PC-9 (cell line): ENCODE measurements around the gene TMC8. TPM values are rescaled to one million over a fixed set of nuclear protein-coding genes. Genes with fewer than 3 reads are reported as not detected.

Experiments
- BruUV-seq: library from RNA; stranded (reverse); fragments of 400-500 nt; replicated peaks from 2 replicates; lab custom pipeline; 2021; lab: Mats Ljungman, UMichigan
- CTCF ChIA-PET: fragments of 300-600 bp; sonication (Branson Sonifier 250); formaldehyde crosslinking; loops from one replicate; lab custom pipeline; 2022; ENCODE audit warnings: antibody characterized with exemption; lab: Charles Lee
- POLR2A ChIA-PET: fragments of 300-600 bp; sonication (Branson Sonifier 250); formaldehyde crosslinking; loops from one replicate; lab custom pipeline; 2022; ENCODE audit warnings: antibody characterized with exemption; ENCODE audit not compliant: unreplicated experiment; lab: Charles Lee
- DNase-seq, 2 experiments: peaks; one replicate each; pipeline versions ENCODE4 v3.0.0 to v3.0.0-alpha.2; 2015 to 2022; ENCODE audit warnings: mixed read lengths in 1 of 2
- H2AFZ ChIP-seq: fragments of 200-600 bp; sonication (generic); 2 replicates; pipeline ENCODE4 v1.8.1; 2017; ENCODE audit warnings: antibody characterized with exemption
- H3F3A ChIP-seq: fragments of 200-600 bp; sonication (generic); 2 replicates; pipeline ENCODE4 v1.8.1; 2017; ENCODE audit warnings: antibody characterized with exemption, mild to moderate bottlenecking, low read depth; ENCODE audit not compliant: insufficient read depth
- H3K27ac ChIP-seq: fragments of 200-600 bp; sonication (generic); 2 replicates; pipeline ENCODE4 v1.6.1; 2016; ENCODE audit warnings: mixed run types
- H3K27me3 ChIP-seq: fragments of 200-600 bp; sonication (generic); 2 replicates; pipeline ENCODE4 v1.6.1; 2016; ENCODE audit warnings: low read depth, mixed run types; ENCODE audit not compliant: insufficient read depth
- H3K36me3 ChIP-seq: fragments of 200-600 bp; sonication (generic); 2 replicates; pipeline ENCODE4 v1.6.1; 2016; ENCODE audit warnings: low read depth, mixed run types
- H3K4me1 ChIP-seq: fragments of 200-600 bp; sonication (generic); replicated peaks from 2 replicates; pipeline ENCODE4 v1.6.1; 2016; ENCODE audit warnings: mixed run types; ENCODE audit not compliant: insufficient read depth
- H3K4me2 ChIP-seq: fragments of 200-600 bp; sonication (generic); 2 replicates; pipeline ENCODE4 v1.6.1; 2017; ENCODE audit warnings: mixed run types
- H3K4me3 ChIP-seq: fragments of 200-600 bp; sonication (generic); 2 replicates; pipeline ENCODE4 v1.6.1; 2016; ENCODE audit warnings: mixed run types
- H3K79me2 ChIP-seq: fragments of 200-600 bp; sonication (generic); 2 replicates; pipeline ENCODE4 v1.6.1; 2017; ENCODE audit warnings: low read depth, mixed run types
- H3K9me2 ChIP-seq: fragments of 200-600 bp; sonication (generic); 2 replicates; pipeline ENCODE4 v1.8.1; 2017; ENCODE audit warnings: mild to moderate bottlenecking; ENCODE audit not compliant: insufficient read depth
- H3K9me3 ChIP-seq: fragments of 200-600 bp; sonication (generic); 2 replicates; pipeline ENCODE4 v1.8.1; 2016; ENCODE audit warnings: low read depth; ENCODE audit not compliant: insufficient read depth
- H4K20me1 ChIP-seq: fragments of 200-600 bp; sonication (generic); 2 replicates; pipeline ENCODE4 v1.8.1; 2017; ENCODE audit not compliant: insufficient read depth
- EZH2 ChIP-seq: fragments of 200-600 bp; sonication (generic); IDR thresholded peaks from 2 replicates; pipeline ENCODE4 v1.8.0; 2017; ENCODE audit warnings: antibody characterized with exemption, low read depth
- intact Hi-C: fragments of 100-400 bp; cut with micrococcal nuclease; formaldehyde crosslinking; loops from one replicate; pipeline ENCODE4 v1.10.0; 2022; ENCODE audit not compliant: unreplicated experiment
- total RNA-seq: library from RNA; stranded (reverse); gene quantifications from 2 replicates; pipeline ENCODE4 v1.2.3, GENCODE V29; 2021
- TF ChIP-seq, protein P1 (sequence below): fragments of 200-600 bp; sonication (generic); conservative IDR thresholded peaks from 2 replicates; pipeline ENCODE4 v1.6.1; 2017; ENCODE audit warnings: mixed run types, antibody characterized with exemption, mild to moderate bottlenecking, moderate library complexity

Gene TMC8
- total RNA-seq, 1 experiment from 2014 or later, result 1.9 TPM

- TF ChIP-seq, protein P1, sequence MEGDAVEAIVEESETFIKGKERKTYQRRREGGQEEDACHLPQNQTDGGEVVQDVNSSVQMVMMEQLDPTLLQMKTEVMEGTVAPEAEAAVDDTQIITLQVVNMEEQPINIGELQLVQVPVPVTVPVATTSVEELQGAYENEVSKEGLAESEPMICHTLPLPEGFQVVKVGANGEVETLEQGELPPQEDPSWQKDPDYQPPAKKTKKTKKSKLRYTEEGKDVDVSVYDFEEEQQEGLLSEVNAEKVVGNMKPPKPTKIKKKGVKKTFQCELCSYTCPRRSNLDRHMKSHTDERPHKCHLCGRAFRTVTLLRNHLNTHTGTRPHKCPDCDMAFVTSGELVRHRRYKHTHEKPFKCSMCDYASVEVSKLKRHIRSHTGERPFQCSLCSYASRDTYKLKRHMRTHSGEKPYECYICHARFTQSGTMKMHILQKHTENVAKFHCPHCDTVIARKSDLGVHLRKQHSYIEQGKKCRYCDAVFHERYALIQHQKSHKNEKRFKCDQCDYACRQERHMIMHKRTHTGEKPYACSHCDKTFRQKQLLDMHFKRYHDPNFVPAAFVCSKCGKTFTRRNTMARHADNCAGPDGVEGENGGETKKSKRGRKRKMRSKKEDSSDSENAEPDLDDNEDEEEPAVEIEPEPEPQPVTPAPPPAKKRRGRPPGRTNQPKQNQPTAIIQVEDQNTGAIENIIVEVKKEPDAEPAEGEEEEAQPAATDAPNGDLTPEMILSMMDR, result no peak
These were observed 54.3 kb downstream of the TMC8 start for GRCh38 chr17:78184868-78185267.

GRCh38 chr17:78185981-78186691 lies 55.6 kb downstream of the TMC8 start:
- intact Hi-C loops, result loop anchor here (2.0 kb wide), 1 partner anchor 57 kb away; the partner anchor contains the start of gene TMC6
- no TSS peak for BruUV-seq
- Histone ChIP-seq H3K36me3 (no peaks in the 10 kb centered on the region), H3K27ac (no peak overlapping the region), H3K4me3 (peak overlapping the region; percentile 47; the same call in 1 of the 2 replicates), H3K4me1 (peaks cover 8% of the 10 kb centered on the region), H3K27me3 (no peaks in the 10 kb centered on the region), H3K79me2 (peaks cover 16% of the 10 kb centered on the region; the same call in 1 of the 2 replicates), H4K20me1 (no peaks in the 10 kb centered on the region), H3F3A (no peaks in the 10 kb centered on the region), H2AFZ (no peak overlapping the region), H3K4me2 (peak overlapping the region; percentile 90), H3K9me3 (no peaks in the 10 kb centered on the region), H3K9me2 (no peaks in the 10 kb centered on the region)
- CTCF ChIA-PET, result interaction anchor here (0.5 to 2.6 kb wide), 12 partner anchors 8 to 224 kb away, joined by 3 to 16 read pairs (median 7); partner anchors contain the start of gene SYNGR2
- TF ChIP-seq, protein P1, result no peak
- TF ChIP-seq EZH2, result no peak
- POLR2A ChIA-PET, result interaction anchor here (0.5 to 2.0 kb wide), 8 partner anchors 9 to 79 kb away, joined by 3 to 17 read pairs (median 6); partner anchors contain the start of gene TMC6
- DNase-seq, result peak; percentile 57 to 70

More at GRCh38 chr17:78184868-78185267, 54.3 kb downstream of the TMC8 start:
- Histone ChIP-seq H3F3A (peaks cover 6% of the 10 kb centered on the region; the same call in 1 of the 2 replicates), H4K20me1 (no peaks in the 10 kb centered on the region), H3K79me2 (peaks cover 16% of the 10 kb centered on the region; the same call in 1 of the 2 replicates), H3K9me3 (no peaks in the 10 kb centered on the region), H2AFZ (no peak overlapping the region), H3K4me3 (no peak overlapping the region), H3K4me2 (no peak overlapping the region), H3K36me3 (no peaks in the 10 kb centered on the region), H3K27me3 (no peaks in the 10 kb centered on the region), H3K4me1 (peaks cover 8% of the 10 kb centered on the region), H3K27ac (no peak overlapping the region), H3K9me2 (no peaks in the 10 kb centered on the region)
- ChIA-PET POLR2A (no interaction called here), CTCF (no interaction called here)
- no TSS peak for BruUV-seq
- intact Hi-C loops, result no loop called here
- DNase-seq, result no peak

DNA sequence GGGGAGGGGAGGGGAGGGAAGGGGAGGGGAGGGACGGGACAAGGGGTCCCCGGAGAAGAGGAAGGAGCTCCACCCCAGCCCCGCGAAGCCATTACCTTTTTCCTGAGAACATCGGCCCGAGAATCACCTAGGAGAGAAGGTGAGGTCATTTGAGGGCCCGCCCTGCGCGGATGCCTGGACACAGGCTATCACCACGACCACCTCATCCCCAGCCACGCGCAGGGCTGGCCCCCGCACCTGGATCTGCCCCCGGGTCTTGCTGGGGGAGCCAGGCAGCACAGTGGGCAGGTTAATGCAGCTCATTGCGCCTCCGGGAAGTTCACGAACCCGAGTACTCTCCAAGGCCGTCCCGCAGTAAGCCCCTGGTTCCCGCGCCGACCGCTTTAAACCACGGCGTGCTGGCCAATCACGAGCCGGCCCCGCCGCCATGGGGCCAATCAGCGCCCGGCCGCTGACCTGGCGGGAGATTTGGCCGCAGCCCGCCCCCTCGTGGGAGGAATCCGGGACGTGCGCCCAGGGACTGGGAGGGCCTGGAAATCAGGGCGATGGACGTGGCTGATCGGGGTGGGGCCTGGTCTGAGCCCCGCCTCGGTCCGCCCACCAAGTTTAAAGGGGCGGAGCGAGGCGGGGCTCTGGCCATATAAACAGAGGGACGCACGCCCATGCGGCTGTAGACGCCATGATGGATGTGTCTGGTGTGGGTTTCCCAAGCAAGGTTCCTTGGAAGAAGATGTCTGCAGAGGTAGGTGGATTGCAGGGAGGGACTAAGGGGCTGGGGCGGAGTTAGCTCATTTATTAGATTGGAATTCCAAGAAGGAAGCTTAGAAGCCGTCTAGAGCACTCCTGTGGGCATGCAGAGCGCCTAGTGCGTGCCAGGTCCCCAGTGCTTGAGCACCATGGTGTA lies 56.4 kb downstream of the TMC8 start, which contains the start of the genes AFMID and TK1:
TSS of gene AFMID (plus strand) at position 671 of the 904 bp plus-strand sequence. CDS start at position 680, 9 bp downstream.
TSS of gene TK1 (minus strand) at position 361 of the 904 bp plus-strand sequence. CDS start at position 303, 58 bp downstream.
- peak; percentile 90 to 99 for DNase-seq
- no peaks in the 10 kb centered on the region for H3K9me3 ChIP-seq
- H3K79me2 ChIP-seq, result peaks cover 16% of the 10 kb centered on the region; the same call in 1 of the 2 replicates
- intact Hi-C loops, result loop anchor here (1.0 to 2.0 kb wide), 2 partner anchors 45 to 58 kb away; partner anchors contain the start of gene TMC6
- BruUV-seq, result no TSS peak
- peak within 1 kb of the TSS; percentile 90 for H3K4me2 ChIP-seq
- peak within 1 kb of the TSS; percentile 69 for H3K4me3 ChIP-seq
- no peaks in the 10 kb centered on the region for H3K27me3 ChIP-seq
- POLR2A ChIA-PET, result interaction anchor here (0.5 to 2.0 kb wide), 12 partner anchors 10 to 1444 kb away, joined by 3 to 17 read pairs (median 6); partner anchors contain the start of gene TMC6
- H3K36me3 ChIP-seq, result no peaks in the 10 kb centered on the region
- no peaks in the 10 kb centered on the region for H3K9me2 ChIP-seq
- no peak for TF ChIP-seq EZH2
- TF ChIP-seq, protein P1, result peak; percentile 83
- H3K27ac ChIP-seq, result no peak within 1 kb of the TSS; the same call in 1 of the 2 replicates
- H3K4me1 ChIP-seq, result peaks cover 8% of the 10 kb centered on the region
- peak within 1 kb of the TSS; percentile 81 for H2AFZ ChIP-seq
- no peaks in the 10 kb centered on the region for H4K20me1 ChIP-seq
- no peaks in the 10 kb centered on the region for H3F3A ChIP-seq
- CTCF ChIA-PET, result interaction anchor here (0.5 to 2.6 kb wide), 14 partner anchors 9 to 464 kb away, joined by 3 to 16 read pairs (median 6); partner anchors contain the start of gene SYNGR2
